GM12873 (cell line): ENCODE measurements around the gene ATF6B.

Experiments used
- TF ChIP-seq, protein P1 (sequence below): IDR thresholded peaks from 2 replicates; pipeline ENCODE4 v1.5.1; 2012; ENCODE audit warnings: low read depth, mild to moderate bottlenecking, moderate library complexity, low read length, control low read depth; ENCODE audit not compliant: insufficient read depth; ENCODE audit errors: missing control alignments

ATF6B gene

DNA sequence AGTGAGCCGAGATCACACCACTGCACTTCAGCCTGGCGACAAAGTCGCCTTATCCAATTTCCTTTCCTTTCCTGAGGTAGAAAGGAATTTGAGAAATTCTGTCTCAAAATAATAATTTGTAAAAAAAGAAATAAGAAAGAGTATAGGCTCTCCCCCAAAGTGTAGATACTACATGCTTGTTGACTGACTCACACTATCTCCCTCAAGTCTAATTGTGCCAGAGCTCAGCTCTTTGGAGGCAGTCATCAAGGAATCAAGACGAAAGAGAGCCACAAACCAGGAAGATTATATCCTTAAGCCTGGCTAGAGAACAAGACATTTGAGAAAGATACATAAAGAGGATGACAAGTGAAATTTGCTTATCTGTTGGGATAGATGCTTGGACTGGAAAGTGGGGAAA is 5.7 kb upstream of the ATF6B start:
- TF ChIP-seq, protein P1, sequence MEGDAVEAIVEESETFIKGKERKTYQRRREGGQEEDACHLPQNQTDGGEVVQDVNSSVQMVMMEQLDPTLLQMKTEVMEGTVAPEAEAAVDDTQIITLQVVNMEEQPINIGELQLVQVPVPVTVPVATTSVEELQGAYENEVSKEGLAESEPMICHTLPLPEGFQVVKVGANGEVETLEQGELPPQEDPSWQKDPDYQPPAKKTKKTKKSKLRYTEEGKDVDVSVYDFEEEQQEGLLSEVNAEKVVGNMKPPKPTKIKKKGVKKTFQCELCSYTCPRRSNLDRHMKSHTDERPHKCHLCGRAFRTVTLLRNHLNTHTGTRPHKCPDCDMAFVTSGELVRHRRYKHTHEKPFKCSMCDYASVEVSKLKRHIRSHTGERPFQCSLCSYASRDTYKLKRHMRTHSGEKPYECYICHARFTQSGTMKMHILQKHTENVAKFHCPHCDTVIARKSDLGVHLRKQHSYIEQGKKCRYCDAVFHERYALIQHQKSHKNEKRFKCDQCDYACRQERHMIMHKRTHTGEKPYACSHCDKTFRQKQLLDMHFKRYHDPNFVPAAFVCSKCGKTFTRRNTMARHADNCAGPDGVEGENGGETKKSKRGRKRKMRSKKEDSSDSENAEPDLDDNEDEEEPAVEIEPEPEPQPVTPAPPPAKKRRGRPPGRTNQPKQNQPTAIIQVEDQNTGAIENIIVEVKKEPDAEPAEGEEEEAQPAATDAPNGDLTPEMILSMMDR, result no peak

GRCh38 chr6:32132110-32132509 is 4.1 kb upstream of the ATF6B start:
- TF ChIP-seq, protein P1, result no peak

GRCh38 chr6:32131439-32131948 is 3.4 kb upstream of the ATF6B start:
- TF ChIP-seq, protein P1, result no peak

DNA sequence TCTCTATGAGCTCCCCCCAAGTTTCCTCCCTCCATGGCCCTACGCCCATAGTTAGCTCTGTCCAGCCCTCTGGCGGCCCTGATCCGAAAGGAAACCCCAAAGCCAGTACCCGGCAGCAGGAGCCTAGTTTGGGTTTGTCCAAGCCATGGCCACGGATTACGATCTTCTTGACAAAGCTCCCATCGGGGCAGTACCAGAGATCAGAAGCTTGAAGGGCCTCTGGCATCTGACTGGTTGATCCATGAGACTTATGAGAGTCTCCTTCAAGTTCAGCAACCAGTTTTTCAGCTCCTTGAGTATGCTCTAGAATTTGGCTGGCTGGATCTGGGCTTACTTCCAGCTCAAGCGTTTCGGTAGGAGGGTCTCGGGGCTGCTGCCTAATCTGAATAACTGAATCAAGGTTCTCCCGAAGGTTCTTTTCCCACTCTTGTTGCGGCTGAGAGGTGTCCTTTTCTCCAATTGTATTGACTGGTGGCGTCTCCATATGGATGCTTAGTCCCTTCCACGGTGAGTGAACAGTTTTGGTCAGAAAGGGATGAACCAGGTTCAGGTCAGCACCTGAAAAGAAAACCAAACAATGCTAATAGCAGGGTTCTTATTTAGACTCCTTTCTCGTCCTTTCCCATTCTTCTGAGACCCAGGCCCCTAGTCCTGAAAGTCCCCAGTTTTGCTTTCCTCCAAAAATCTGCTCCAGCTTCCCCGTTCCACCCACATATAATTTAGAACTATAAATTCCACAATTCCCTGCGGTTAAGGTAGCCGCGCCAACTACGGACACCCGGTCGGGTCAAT is 1.4 kb upstream of the ATF6B start:
- TF ChIP-seq, protein P1, result no peak

DNA sequence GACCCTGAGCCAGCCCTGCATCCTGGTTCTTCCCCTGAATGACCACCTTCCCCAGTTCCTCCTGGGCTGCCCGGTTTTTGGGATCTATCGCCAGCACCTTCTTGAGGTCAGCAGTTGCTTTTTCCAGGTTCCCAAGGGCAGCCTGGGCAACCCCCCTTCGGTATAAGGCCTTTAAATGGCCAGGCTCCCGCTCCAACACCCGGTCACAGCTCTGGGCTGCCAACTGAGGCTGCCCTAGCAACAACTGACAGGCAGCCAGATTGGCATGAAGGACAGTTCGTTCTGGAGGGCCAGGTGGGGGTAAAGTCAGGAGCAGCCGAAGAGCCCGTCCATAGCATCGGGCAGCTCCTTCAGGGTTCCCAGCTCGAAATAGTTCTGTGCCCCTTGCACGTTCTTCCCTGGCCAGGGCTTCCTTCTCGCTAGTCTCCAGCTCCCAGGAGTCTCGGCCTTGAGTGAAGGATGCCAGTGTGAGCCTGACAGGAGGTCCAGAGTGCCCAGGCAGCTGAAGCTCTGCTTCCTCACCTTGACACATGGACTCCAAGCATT is 778 bp upstream of the ATF6B start:
- TF ChIP-seq, protein P1, result no peak

DNA sequence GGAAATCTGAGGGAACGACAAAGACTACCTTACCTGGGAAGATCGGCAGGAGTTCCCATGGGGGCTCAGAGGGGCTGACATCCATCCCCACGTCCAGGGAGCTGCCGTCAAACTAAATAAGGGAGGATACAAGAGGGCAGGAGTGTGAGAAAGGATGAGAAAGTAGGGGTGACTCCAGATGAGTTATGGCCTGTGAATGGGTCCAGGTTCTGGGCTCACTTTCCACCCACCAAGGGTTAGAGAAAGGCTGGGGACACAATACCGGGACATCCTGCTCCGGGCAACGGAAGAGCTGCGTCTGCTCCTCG is 683 bp downstream of the ATF6B start:
- TF ChIP-seq, protein P1, result no peak

- TF ChIP-seq, protein P1, result no peak
Observed at GRCh38 chr6:32126880-32127279, 1.2 kb downstream of the ATF6B start.
